Natural killer cell (primary cell): ENCODE measurements around the gene TCEANC. TPM values are rescaled to one million over a fixed set of nuclear protein-coding genes. Genes with fewer than 3 reads are reported as not detected.

Experiments used
- ATAC-seq, 3 donors: fragments of 150-1000 bp in 2 of 3; fragments of 200-7000 bp in 1 of 3; cut with Tn5 transposase; 1 replicate in 1 of 3; 2 replicates in 2 of 3; pipeline ENCODE4 v1.10.0; 2021; ENCODE audit warnings: mild to moderate bottlenecking in 2 of 3, moderate library complexity in 2 of 3
- DNase-seq, 2 donors: peaks; one replicate each; pipeline versions ENCODE4 v3.0.0 to v3.0.0-alpha.2; 2013 to 2021; ENCODE audit warnings: mixed read lengths in 1 of 2
- H3K27ac ChIP-seq: one replicate; pipeline ENCODE4 v1.5.1; 2013; ENCODE audit warnings: mild to moderate bottlenecking, low read length
- H3K27me3 ChIP-seq: one replicate; pipeline ENCODE4 v1.6.1; 2013; ENCODE audit warnings: low read length; ENCODE audit not compliant: control insufficient read depth, insufficient read depth
- H3K36me3 ChIP-seq: one replicate; pipeline ENCODE4 v1.6.1; 2013; ENCODE audit warnings: low read length; ENCODE audit not compliant: control insufficient read depth, insufficient read depth
- H3K4me1 ChIP-seq: one replicate; pipeline ENCODE4 v1.6.1; 2013; ENCODE audit warnings: low read length; ENCODE audit not compliant: control insufficient read depth, insufficient read depth
- H3K4me3 ChIP-seq: one replicate; pipeline ENCODE4 v1.5.1; 2013; ENCODE audit warnings: low read length
- H3K9me3 ChIP-seq: one replicate; pipeline ENCODE4 v1.6.1; 2013; ENCODE audit warnings: low read length; ENCODE audit not compliant: control insufficient read depth, insufficient read depth
- H3K27ac Mint-ChIP-seq, 2 donors: one replicate each; pipeline ENCODE4 v1.8.0; 2022; ENCODE audit warnings: mild to moderate bottlenecking in 2 of 2, mixed read lengths in 2 of 2, moderate library complexity in 1 of 2
- H3K27me3 Mint-ChIP-seq, 2 donors: one replicate each; pipeline ENCODE4 v1.8.0; 2022; ENCODE audit warnings: low read depth in 2 of 2, mixed read lengths in 2 of 2
- H3K36me3 Mint-ChIP-seq: one replicate; pipeline ENCODE4 v1.8.0; 2022; ENCODE audit warnings: mixed read lengths
- H3K4me1 Mint-ChIP-seq, 2 donors: one replicate each; pipeline ENCODE4 v1.8.0; 2022; ENCODE audit warnings: mixed read lengths in 2 of 2
- H3K4me3 Mint-ChIP-seq: one replicate; pipeline ENCODE4 v1.8.0; 2022; ENCODE audit warnings: mild to moderate bottlenecking, moderate library complexity, mixed read lengths
- H3K9me3 Mint-ChIP-seq, 2 donors: one replicate each; pipeline ENCODE4 v1.8.0; 2022; ENCODE audit warnings: mixed read lengths in 2 of 2
- WGBS: methylation state at CpG from one replicate; pipeline ENCODE4 v1.1.7; 2013; ENCODE audit warnings: missing lambda C conversion rate; ENCODE audit not compliant: insufficient coverage; 5-methylcytosine and 5-hydroxymethylcytosine counted together
- intact Hi-C: fragments of 100-400 bp; cut with micrococcal nuclease; formaldehyde crosslinking; loops from one replicate; pipeline ENCODE4 v1.14.2; 2022
- total RNA-seq, 4 donors: library from RNA; stranded (reverse); fragments of 120-200 nt in 1 of 4; gene quantifications; one replicate each; pipeline versions ENCODE4 v1.2.3 to v1.2.4, GENCODE V29; 2013 to 2022
- TF ChIP-seq, protein P1 (sequence below): fragments of 200-600 bp; IDR thresholded peaks from one replicate; pipeline ENCODE4 v1.8.0; 2022; ENCODE audit warnings: antibody characterized with exemption

The TCEANC gene
- total RNA-seq, 3 donors from 2014 or later (not counting 1 experiment from before 2014, with no cell fraction given) = 11.2 to 17.8 (median 13.4) TPM

GRCh38 chrX:13654116-13654515, 1.2 kb downstream of the TCEANC start:
- H3K27ac ChIP-seq = peak overlapping the region; percentile 97
- no peaks in the 10 kb centered on the region for H3K9me3 ChIP-seq
- intact Hi-C loops = loop anchor here (10.0 kb wide), 2 partner anchors 169 to 1681 kb away; partner anchors contain the start of gene PIGA
- H3K9me3 Mint-ChIP-seq = no peaks in the 10 kb centered on the region
- H3K4me3 ChIP-seq = peak overlapping the region; percentile 81
- H3K4me1 ChIP-seq = peaks cover 10% of the 10 kb centered on the region
- peaks cover 7 to 40% of the 10 kb centered on the region in 2 donors for H3K4me1 Mint-ChIP-seq
- H3K36me3 Mint-ChIP-seq = peaks cover 11% of the 10 kb centered on the region
- DNase-seq (no peak), ATAC-seq (no peak)
- no peaks in the 10 kb centered on the region for H3K27me3 Mint-ChIP-seq
- H3K4me3 Mint-ChIP-seq = peak overlapping the region; percentile 90
- H3K27me3 ChIP-seq = no peaks in the 10 kb centered on the region
- peaks cover 2% of the 10 kb centered on the region for H3K36me3 ChIP-seq
- TF ChIP-seq, protein P1, sequence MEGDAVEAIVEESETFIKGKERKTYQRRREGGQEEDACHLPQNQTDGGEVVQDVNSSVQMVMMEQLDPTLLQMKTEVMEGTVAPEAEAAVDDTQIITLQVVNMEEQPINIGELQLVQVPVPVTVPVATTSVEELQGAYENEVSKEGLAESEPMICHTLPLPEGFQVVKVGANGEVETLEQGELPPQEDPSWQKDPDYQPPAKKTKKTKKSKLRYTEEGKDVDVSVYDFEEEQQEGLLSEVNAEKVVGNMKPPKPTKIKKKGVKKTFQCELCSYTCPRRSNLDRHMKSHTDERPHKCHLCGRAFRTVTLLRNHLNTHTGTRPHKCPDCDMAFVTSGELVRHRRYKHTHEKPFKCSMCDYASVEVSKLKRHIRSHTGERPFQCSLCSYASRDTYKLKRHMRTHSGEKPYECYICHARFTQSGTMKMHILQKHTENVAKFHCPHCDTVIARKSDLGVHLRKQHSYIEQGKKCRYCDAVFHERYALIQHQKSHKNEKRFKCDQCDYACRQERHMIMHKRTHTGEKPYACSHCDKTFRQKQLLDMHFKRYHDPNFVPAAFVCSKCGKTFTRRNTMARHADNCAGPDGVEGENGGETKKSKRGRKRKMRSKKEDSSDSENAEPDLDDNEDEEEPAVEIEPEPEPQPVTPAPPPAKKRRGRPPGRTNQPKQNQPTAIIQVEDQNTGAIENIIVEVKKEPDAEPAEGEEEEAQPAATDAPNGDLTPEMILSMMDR = no peak
- H3K27ac Mint-ChIP-seq = peak overlapping the region; percentile 88 to 94

DNA sequence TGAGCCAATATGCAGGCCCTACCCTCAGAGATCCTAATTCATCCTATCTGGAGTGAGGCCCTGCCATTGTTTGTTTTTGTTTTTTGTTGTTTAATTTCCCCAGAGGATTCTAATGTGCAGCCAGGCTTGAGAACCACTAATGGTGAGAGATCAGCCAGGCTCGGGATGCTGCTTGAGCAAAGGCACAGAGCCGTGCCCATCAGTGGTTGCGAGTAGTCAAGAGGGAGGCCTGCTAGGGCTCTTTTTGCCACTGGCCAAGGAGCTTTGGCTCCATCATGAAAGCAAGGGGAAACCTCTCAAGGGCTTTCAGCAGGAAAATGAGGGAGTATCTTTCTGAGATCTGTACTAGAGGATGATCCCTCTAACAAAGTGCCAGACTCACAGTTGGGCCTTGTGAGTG, 2.7 kb downstream of the TCEANC start:
- 93% methylated on average over 3 of the region's 3 CpGs for WGBS
- intact Hi-C loops = loop anchor here (10.0 kb wide), 2 partner anchors 171 to 1679 kb away; partner anchors contain the start of gene PIGA
- peaks cover 7 to 41% of the 10 kb centered on the region in 2 donors for H3K4me1 Mint-ChIP-seq
- no peak overlapping the region for H3K4me3 Mint-ChIP-seq
- DNase-seq = no peak
- Histone ChIP-seq H3K36me3 (peaks cover 2% of the 10 kb centered on the region), H3K4me3 (no peak overlapping the region), H3K27ac (no peak overlapping the region), H3K27me3 (no peaks in the 10 kb centered on the region), H3K4me1 (peaks cover 10% of the 10 kb centered on the region), H3K9me3 (no peaks in the 10 kb centered on the region)
- H3K27me3 Mint-ChIP-seq = no peaks in the 10 kb centered on the region
- no peaks in the 10 kb centered on the region for H3K9me3 Mint-ChIP-seq
- ATAC-seq = no peak
- peaks cover 11% of the 10 kb centered on the region for H3K36me3 Mint-ChIP-seq
- TF ChIP-seq, protein P1 = no peak
- no peak overlapping the region for H3K27ac Mint-ChIP-seq

GRCh38 chrX:13658602-13659001, 5.7 kb downstream of the TCEANC start:
- Mint-ChIP-seq H3K27ac (peak overlapping the region; percentile 82 to 83), H3K9me3 (no peaks in the 10 kb centered on the region), H3K4me3 (peak overlapping the region; percentile 35), H3K36me3 (peaks cover 23% of the 10 kb centered on the region), H3K27me3 (no peaks in the 10 kb centered on the region), H3K4me1 (peaks cover 7 to 29% of the 10 kb centered on the region in 2 donors)
- peak overlapping the region; percentile 57 for H3K27ac ChIP-seq
- H3K27me3 ChIP-seq = no peaks in the 10 kb centered on the region
- 0% methylated on average over 1 of the region's 2 CpGs for WGBS
- TF ChIP-seq, protein P1 = peak; percentile 48
- H3K9me3 ChIP-seq = no peaks in the 10 kb centered on the region
- no peak overlapping the region for H3K4me3 ChIP-seq
- ATAC-seq = peak; percentile 63 to 80 (median 64)
- H3K36me3 ChIP-seq = peaks cover 16% of the 10 kb centered on the region
- H3K4me1 ChIP-seq = peaks cover 5% of the 10 kb centered on the region
- intact Hi-C loops = loop anchor here (1.0 to 10.0 kb wide), 5 partner anchors 90 to 1676 kb away; partner anchors contain the start of gene PIGA
- DNase-seq = peak in 1 of 2 donors; percentile 78

DNA sequence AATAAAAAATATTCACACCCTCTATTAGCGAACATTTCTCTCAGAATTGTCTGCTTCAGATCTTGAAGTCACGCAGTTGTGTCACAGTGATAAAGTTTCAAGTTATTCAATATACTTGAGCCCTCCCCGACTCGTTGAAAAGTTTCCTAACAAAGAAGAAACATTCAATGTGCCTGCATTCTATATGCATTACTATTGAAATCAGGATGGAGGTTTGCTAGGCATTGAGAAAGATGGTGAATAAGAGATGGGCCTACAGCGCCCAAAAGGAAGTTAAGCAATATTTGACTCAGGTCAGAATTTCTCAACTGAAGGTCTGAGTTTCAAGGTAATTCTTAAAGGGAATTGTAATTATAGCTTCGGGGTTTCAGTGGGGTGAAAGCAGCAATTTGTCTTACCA, 6.1 kb downstream of the TCEANC start:
- Histone ChIP-seq H3K36me3 (peaks cover 20% of the 10 kb centered on the region), H3K27me3 (no peaks in the 10 kb centered on the region), H3K9me3 (no peaks in the 10 kb centered on the region), H3K27ac (peak overlapping the region; percentile 57), H3K4me1 (peaks cover 4% of the 10 kb centered on the region), H3K4me3 (no peak overlapping the region)
- Mint-ChIP-seq H3K9me3 (no peaks in the 10 kb centered on the region), H3K27me3 (no peaks in the 10 kb centered on the region), H3K36me3 (peaks cover 28% of the 10 kb centered on the region), H3K4me1 (peaks cover 7 to 26% of the 10 kb centered on the region in 2 donors), H3K27ac (peak overlapping the region; percentile 82 to 83), H3K4me3 (no peak overlapping the region)
- intact Hi-C loops = loop anchor here (2.0 to 10.0 kb wide), 4 partner anchors 152 to 1676 kb away; partner anchors contain the start of gene PIGA
- 46% methylated on average over 3 of the region's 6 CpGs for WGBS
- TF ChIP-seq, protein P1 = no peak
- peak in 2 of 3 donors; percentile 32 to 40 for ATAC-seq
- peak in 1 of 2 donors; percentile 6 for DNase-seq
